ENCODE data around the gene PHC1.
"Not testable (repeated sequence)": the region's sequence is repeated elsewhere in the genome, so short reads cannot be mapped to it uniquely, and the experiment has no call there.

The PHC1 gene

GRCh38 chr12:8899830-8900229 lies 14.5 kb upstream of the PHC1 start:
- no peaks in the 10 kb centered on the region; the same call in 1 of the 2 replicates for H3K36me3 ChIP-seq (ENCODE audit: insufficient read depth, low read length)

GRCh38 chr12:8902703-8903102 lies 11.6 kb upstream of the PHC1 start:
- not testable (repeated sequence) for H3K9ac ChIP-seq (ENCODE audit: low read depth, low read length); H3K9me3 ChIP-seq (ENCODE audit: control insufficient read depth, insufficient read depth, low read length); H3K36me3 ChIP-seq (ENCODE audit: insufficient read depth, low read length)
- peaks cover 26% of the 10 kb centered on the region for H3K4me1 ChIP-seq (ENCODE audit: insufficient read depth, low read length)

More at GRCh38 chr12:8899830-8900229, 14.5 kb upstream of the PHC1 start:
- Histone ChIP-seq H3K4me1 (ENCODE audit: insufficient read depth, low read length) (peaks cover 9% of the 10 kb centered on the region), H3K9me3 (ENCODE audit: control insufficient read depth, insufficient read depth, low read length) (peaks cover 8% of the 10 kb centered on the region; the same call in 1 of the 2 replicates), H3K9ac (ENCODE audit: low read depth, low read length) (no peak overlapping the region)

- Histone ChIP-seq H3K4me1 (ENCODE audit: insufficient read depth, low read length) (peaks cover 26% of the 10 kb centered on the region), H3K9me3 (ENCODE audit: control insufficient read depth, insufficient read depth, low read length) (peaks cover 4% of the 10 kb centered on the region; the same call in 1 of the 2 replicates), H3K36me3 (ENCODE audit: insufficient read depth, low read length) (no peaks in the 10 kb centered on the region), H3K9ac (ENCODE audit: low read depth, low read length) (no peak overlapping the region)
These were observed 10.7 kb upstream of the PHC1 start for GRCh38 chr12:8903646-8904045.

- Histone ChIP-seq H3K4me1 (ENCODE audit: insufficient read depth, low read length) (peaks cover 26% of the 10 kb centered on the region), H3K9ac (ENCODE audit: low read depth, low read length) (no peak overlapping the region), H3K36me3 (ENCODE audit: insufficient read depth, low read length) (no peaks in the 10 kb centered on the region), H3K9me3 (ENCODE audit: control insufficient read depth, insufficient read depth, low read length) (peaks cover 4% of the 10 kb centered on the region; the same call in 1 of the 2 replicates)
These were observed 9.6 kb upstream of the PHC1 start for GRCh38 chr12:8904665-8905064.

GRCh38 chr12:8905546-8905945 lies 8.8 kb upstream of the PHC1 start:
- H3K9ac ChIP-seq (ENCODE audit: low read depth, low read length), result no peak overlapping the region
- no peaks in the 10 kb centered on the region for H3K36me3 ChIP-seq (ENCODE audit: insufficient read depth, low read length)
- H3K4me1 ChIP-seq (ENCODE audit: insufficient read depth, low read length), result peaks cover 35% of the 10 kb centered on the region
- peaks cover 4% of the 10 kb centered on the region; the same call in 1 of the 2 replicates for H3K9me3 ChIP-seq (ENCODE audit: control insufficient read depth, insufficient read depth, low read length)

- peaks cover 4% of the 10 kb centered on the region; the same call in 1 of the 2 replicates for H3K9me3 ChIP-seq (ENCODE audit: control insufficient read depth, insufficient read depth, low read length)
- peak overlapping the region; percentile 1; the same call in 1 of the 2 replicates for H3K9ac ChIP-seq (ENCODE audit: low read depth, low read length)
- peaks cover 44% of the 10 kb centered on the region for H3K4me1 ChIP-seq (ENCODE audit: insufficient read depth, low read length)
- H3K36me3 ChIP-seq (ENCODE audit: insufficient read depth, low read length), result no peaks in the 10 kb centered on the region
These were observed 7.8 kb upstream of the PHC1 start for GRCh38 chr12:8906266-8907180.

GRCh38 chr12:8907513-8907912 lies 6.8 kb upstream of the PHC1 start:
- no peak overlapping the region; the same call in 1 of the 2 replicates for H3K9ac ChIP-seq (ENCODE audit: low read depth, low read length)
- H3K9me3 ChIP-seq (ENCODE audit: control insufficient read depth, insufficient read depth, low read length), result no peaks in the 10 kb centered on the region
- H3K4me1 ChIP-seq (ENCODE audit: insufficient read depth, low read length), result peaks cover 47% of the 10 kb centered on the region
- H3K36me3 ChIP-seq (ENCODE audit: insufficient read depth, low read length), result no peaks in the 10 kb centered on the region

- Histone ChIP-seq H3K9me3 (ENCODE audit: control insufficient read depth, insufficient read depth, low read length) (no peaks in the 10 kb centered on the region), H3K9ac (ENCODE audit: low read depth, low read length) (no peak overlapping the region; the same call in 1 of the 2 replicates), H3K4me1 (ENCODE audit: insufficient read depth, low read length) (peaks cover 39% of the 10 kb centered on the region), H3K36me3 (ENCODE audit: insufficient read depth, low read length) (no peaks in the 10 kb centered on the region)
These were observed 4.6 kb upstream of the PHC1 start for GRCh38 chr12:8909752-8910151.

- Histone ChIP-seq H3K9me3 (ENCODE audit: control insufficient read depth, insufficient read depth, low read length) (no peaks in the 10 kb centered on the region), H3K36me3 (ENCODE audit: insufficient read depth, low read length) (no peaks in the 10 kb centered on the region), H3K4me1 (ENCODE audit: insufficient read depth, low read length) (peaks cover 28% of the 10 kb centered on the region), H3K9ac (ENCODE audit: low read depth, low read length) (peak overlapping the region; percentile 83; the same call in 1 of the 2 replicates)
These were observed 2.6 kb upstream of the PHC1 start for GRCh38 chr12:8911606-8912268.

- Histone ChIP-seq H3K9me3 (ENCODE audit: control insufficient read depth, insufficient read depth, low read length) (no peaks in the 10 kb centered on the region), H3K36me3 (ENCODE audit: insufficient read depth, low read length) (peaks cover 5% of the 10 kb centered on the region; the same call in 1 of the 2 replicates), H3K4me1 (ENCODE audit: insufficient read depth, low read length) (peaks cover 30% of the 10 kb centered on the region), H3K9ac (ENCODE audit: low read depth, low read length) (peak overlapping the region; percentile 83)
These were observed 1.4 kb upstream of the PHC1 start for GRCh38 chr12:8912914-8913313.

GRCh38 chr12:8913702-8914032 lies 642 bp upstream of the PHC1 start:
- Histone ChIP-seq H3K4me1 (ENCODE audit: insufficient read depth, low read length) (peaks cover 30% of the 10 kb centered on the region), H3K36me3 (ENCODE audit: insufficient read depth, low read length) (peaks cover 10% of the 10 kb centered on the region; the same call in 1 of the 2 replicates), H3K9me3 (ENCODE audit: control insufficient read depth, insufficient read depth, low read length) (no peaks in the 10 kb centered on the region), H3K9ac (ENCODE audit: low read depth, low read length) (peak overlapping the region; percentile 83)

- H3K9ac ChIP-seq (ENCODE audit: low read depth, low read length), result peak overlapping the region; percentile 84
- H3K36me3 ChIP-seq (ENCODE audit: insufficient read depth, low read length), result peaks cover 20% of the 10 kb centered on the region; the same call in 1 of the 2 replicates
- H3K9me3 ChIP-seq (ENCODE audit: control insufficient read depth, insufficient read depth, low read length), result no peaks in the 10 kb centered on the region
- peaks cover 27% of the 10 kb centered on the region for H3K4me1 ChIP-seq (ENCODE audit: insufficient read depth, low read length)
These were observed 612 bp downstream of the PHC1 start for GRCh38 chr12:8914716-8915526.

- Histone ChIP-seq H3K4me1 (ENCODE audit: insufficient read depth, low read length) (peaks cover 15% of the 10 kb centered on the region), H3K9ac (ENCODE audit: low read depth, low read length) (peak overlapping the region; percentile 84), H3K36me3 (ENCODE audit: insufficient read depth, low read length) (peaks cover 26% of the 10 kb centered on the region; the same call in 1 of the 2 replicates), H3K9me3 (ENCODE audit: control insufficient read depth, insufficient read depth, low read length) (no peaks in the 10 kb centered on the region)
These were observed 1.8 kb downstream of the PHC1 start for GRCh38 chr12:8916154-8916553.

GRCh38 chr12:8917031-8917430 lies 2.7 kb downstream of the PHC1 start:
- peaks cover 9% of the 10 kb centered on the region for H3K4me1 ChIP-seq (ENCODE audit: insufficient read depth, low read length)
- peaks cover 32% of the 10 kb centered on the region for H3K36me3 ChIP-seq (ENCODE audit: insufficient read depth, low read length)
- no peaks in the 10 kb centered on the region for H3K9me3 ChIP-seq (ENCODE audit: control insufficient read depth, insufficient read depth, low read length)
- H3K9ac ChIP-seq (ENCODE audit: low read depth, low read length), result peak overlapping the region; percentile 84; the same call in 1 of the 2 replicates
